Right atrium auricular region (tissue), 2 donors: Measurements from ENCODE around the gene BTBD19. TPM values are rescaled to one million over a fixed set of nuclear protein-coding genes. Genes with fewer than 3 reads are reported as not detected.
A peak's percentile ranks its signal among the peaks of the same experiment; 100 is the strongest.
"Not testable (repeated sequence)": the region's sequence is repeated elsewhere in the genome, so short reads cannot be mapped to it uniquely, and the experiment has no call there.

Experiments
- DNase-seq: peaks from one replicate; pipeline ENCODE4 v3.0.0-alpha.2; 2019; ENCODE audit warnings: low spot score
- H3K27ac ChIP-seq, 2 donors: fragments of 200-600 bp; sonication (generic); 1 replicate in 1 of 2; 2 replicates in 1 of 2; pipeline ENCODE4 v1.5.1; 2016 to 2019
- H3K27me3 ChIP-seq, 2 donors: fragments of 200-600 bp; sonication (generic); one replicate each; pipeline versions ENCODE4 v1.5.1 to v1.6.0; 2017 to 2019
- H3K36me3 ChIP-seq: fragments of 200-600 bp; sonication (generic); one replicate; pipeline ENCODE4 v1.5.1; 2016
- H3K4me1 ChIP-seq, 2 donors: fragments of 200-600 bp; sonication (generic); one replicate each; pipeline versions ENCODE4 v1.5.1 to v1.6.0; 2017 to 2019
- H3K4me3 ChIP-seq, 2 donors: fragments of 200-600 bp; sonication (generic); 1 replicate in 1 of 2; 2 replicates in 1 of 2; pipeline ENCODE4 v1.5.1; 2017 to 2019; ENCODE audit warnings: mild to moderate bottlenecking in 1 of 2, moderate library complexity in 1 of 2
- H3K9me3 ChIP-seq, 2 donors: fragments of 200-600 bp; sonication (generic); one replicate each; pipeline ENCODE4 v1.5.1; 2019
- CTCF ChIP-seq, 2 donors: fragments of 200-600 bp; sonication (generic); IDR thresholded peaks; one replicate each; pipeline ENCODE4 v1.5.1; 2019; ENCODE audit warnings: antibody characterized with exemption in 2 of 2
- total RNA-seq, 2 donors: library from RNA; depleted of rRNA; stranded (reverse); fragments of >200 nt; gene quantifications; one replicate each; pipeline ENCODE4 v1.1.0, GENCODE V29; 2016

Gene BTBD19
- total RNA-seq, 2 donors from 2014 or later, result 1.8 to 5.6 TPM

DNA sequence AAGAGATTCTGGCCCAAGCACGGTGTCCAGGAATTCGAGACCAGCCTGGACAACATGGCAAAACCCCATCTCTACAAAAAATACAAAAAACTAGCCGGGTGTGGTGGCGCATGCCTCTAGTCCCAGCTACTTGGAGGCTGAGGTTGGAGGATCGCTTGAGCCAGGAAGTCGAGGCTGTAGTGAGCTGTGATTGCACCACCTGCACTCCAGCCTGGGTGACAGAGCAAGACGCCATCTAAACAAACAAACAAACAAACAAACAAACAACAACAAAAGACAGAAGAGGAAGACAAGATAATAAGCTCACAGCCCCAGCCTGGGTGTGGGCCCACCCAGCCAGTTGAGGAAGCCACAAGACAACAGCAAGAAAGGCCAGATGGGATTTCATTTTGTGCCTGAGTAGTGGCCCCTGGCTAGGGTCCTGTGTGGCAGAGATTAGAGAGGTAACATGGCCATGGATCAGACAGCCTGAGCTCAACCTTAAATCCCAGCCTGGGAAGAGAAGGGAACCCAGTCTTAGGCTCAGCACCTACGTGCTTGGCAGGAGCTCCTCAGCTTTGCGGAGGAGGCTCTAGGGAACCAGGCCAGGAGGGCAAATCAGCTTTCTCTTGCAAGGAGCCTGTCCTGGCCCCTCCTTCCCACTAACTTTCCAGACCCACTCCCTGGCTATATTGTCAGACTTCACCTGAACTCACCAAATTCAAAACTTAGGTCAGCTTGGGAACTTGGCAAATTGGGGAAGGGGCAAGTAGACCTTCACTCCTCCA lies 15.4 kb upstream of the BTBD19 start:
- Histone ChIP-seq H3K9me3 (no peaks in the 10 kb centered on the region), H3K4me1 (no peaks in the 10 kb centered on the region), H3K27me3 (no peaks in the 10 kb centered on the region), H3K4me3 (no peak overlapping the region), H3K36me3 (no peaks in the 10 kb centered on the region), H3K27ac (no peak overlapping the region)
- no peak for DNase-seq
- no peak for TF ChIP-seq CTCF (IDR thresholded peaks at IDR 0.05)

GRCh38 chr1:44797886-44798285 lies 10.4 kb upstream of the BTBD19 start:
- DNase-seq, result not testable (repeated sequence)

DNA sequence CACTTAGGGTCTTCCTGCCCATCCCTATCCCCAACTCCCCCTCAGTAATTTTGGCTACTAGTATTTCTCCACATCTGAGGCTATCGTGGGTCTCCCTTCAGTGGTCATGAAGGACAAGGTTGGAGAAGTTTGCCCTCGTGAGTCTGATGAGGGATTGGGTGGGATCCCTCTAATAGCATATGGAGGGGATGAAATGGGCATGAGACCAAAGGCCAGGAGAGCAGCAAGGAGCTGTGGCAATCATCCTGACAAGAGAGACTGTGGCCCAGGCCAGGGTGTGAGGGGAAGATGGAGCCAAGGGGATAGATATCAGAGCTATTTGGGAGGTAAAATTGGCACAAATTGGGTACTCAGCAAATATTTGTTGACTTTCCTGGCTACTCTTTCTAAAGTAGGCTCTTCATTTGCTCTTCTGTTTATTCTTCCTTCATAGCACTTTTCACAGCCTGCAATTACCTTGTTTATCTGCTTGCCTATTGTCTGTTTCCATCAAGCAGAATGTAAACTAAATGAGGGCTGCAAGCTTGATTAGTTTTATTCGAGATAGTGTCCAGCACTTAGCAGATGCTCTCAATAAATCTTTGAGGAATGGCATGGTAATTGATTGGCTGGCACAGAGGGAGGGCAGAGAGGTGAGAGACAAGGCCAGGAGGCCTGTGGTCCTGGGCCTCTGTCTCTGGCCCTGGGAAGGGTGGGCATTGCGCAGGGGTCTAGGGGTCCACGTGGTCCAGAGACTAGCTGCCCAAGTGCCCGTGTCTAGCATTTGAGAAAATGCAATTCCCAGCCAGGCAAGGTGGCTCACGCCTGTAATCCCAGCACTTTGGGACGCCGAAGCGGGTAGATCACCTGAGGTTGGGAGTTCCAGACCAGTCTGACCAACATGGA lies 9.6 kb upstream of the BTBD19 start:
- Histone ChIP-seq H3K4me3 (no peak overlapping the region), H3K4me1 (peaks cover 0 to 31% of the 10 kb centered on the region in 2 donors), H3K27ac (peak overlapping the region in 1 of 2 donors; percentile 89), H3K27me3 (no peaks in the 10 kb centered on the region), H3K9me3 (no peaks in the 10 kb centered on the region), H3K36me3 (peaks cover 13% of the 10 kb centered on the region)
- TF ChIP-seq CTCF (IDR thresholded peaks at IDR 0.05), result no peak
- no peak for DNase-seq

More at GRCh38 chr1:44797886-44798285, 10.4 kb upstream of the BTBD19 start:
- H3K36me3 ChIP-seq, H3K9me3 ChIP-seq, H3K27ac ChIP-seq, H3K27me3 ChIP-seq, H3K4me3 ChIP-seq: not testable (repeated sequence)
- H3K4me1 ChIP-seq, result peaks cover 0 to 23% of the 10 kb centered on the region in 2 donors

GRCh38 chr1:44799770-44800584 lies 8.3 kb upstream of the BTBD19 start, which contains the start of gene PLK3:
PLK3 (plus strand) TSS chr1:44800377; CDS start chr1:44800464, 87 bp downstream.
- Histone ChIP-seq H3K36me3 (peaks cover 26% of the 10 kb centered on the region), H3K4me3 (peak within 1 kb of the TSS; percentile 78 to 92), H3K27me3 (no peaks in the 10 kb centered on the region), H3K4me1 (peaks cover 0 to 40% of the 10 kb centered on the region in 2 donors), H3K9me3 (no peaks in the 10 kb centered on the region), H3K27ac (peak within 1 kb of the TSS; percentile 89 to 93)
- TF ChIP-seq CTCF (IDR thresholded peaks at IDR 0.05), result peak; percentile 61 to 97
- peak; percentile 98 for DNase-seq

- no peak for TF ChIP-seq CTCF (IDR thresholded peaks at IDR 0.05)
- Histone ChIP-seq H3K4me3 (peak overlapping the region; percentile 78 to 92), H3K27ac (peak overlapping the region; percentile 61 to 93), H3K27me3 (no peaks in the 10 kb centered on the region), H3K36me3 (peaks cover 43% of the 10 kb centered on the region), H3K9me3 (no peaks in the 10 kb centered on the region), H3K4me1 (peaks cover 0 to 57% of the 10 kb centered on the region in 2 donors)
- DNase-seq, result no peak
These were observed 6.6 kb upstream of the BTBD19 start for GRCh38 chr1:44801491-44802305.
